GM12878 (cell line): ENCODE measurements around the gene ZNF777. TPM values are rescaled to one million over a fixed set of nuclear protein-coding genes. Genes with fewer than 3 reads are reported as not detected.

Experiments used
- ATAC-seq: fragments of 200-7000 bp; cut with Tn5 transposase; 3 replicates; pipeline ENCODE4 v1.9.1; 2020; ENCODE audit warnings: mild to moderate bottlenecking, moderate library complexity
- BruUV-seq: library from RNA; stranded (reverse); fragments of 400-500 nt; replicated peaks from 2 replicates; lab custom pipeline; 2021; lab: Mats Ljungman, UMichigan
- CTCF ChIA-PET: fragments of 300-600 bp; sonication (Branson Sonifier 250); formaldehyde crosslinking; extraction: SDS; loops from one replicate; lab custom pipeline; 2021; ENCODE audit warnings: inconsistent platforms; lab: Yijun Ruan, JAX
- POLR2A ChIA-PET: fragments of 350-600 bp; formaldehyde crosslinking; extraction: SDS; loops from one replicate; lab custom pipeline; 2021; ENCODE audit warnings: inconsistent platforms; lab: Charles Lee
- RAD21 ChIA-PET: fragments of 300-600 bp; sonication (Branson Sonifier 250); formaldehyde crosslinking; loops from one replicate; lab custom pipeline; 2023; ENCODE audit warnings: antibody characterized with exemption; ENCODE audit not compliant: unreplicated experiment; lab: Charles Lee
- SMC1A ChIA-PET: fragments of 300-600 bp; sonication (Branson Sonifier 250); formaldehyde crosslinking; loops from one replicate; lab custom pipeline; 2023; ENCODE audit not compliant: unreplicated experiment, uncharacterized antibody; lab: Charles Lee
- DNase-seq: peaks from one replicate; pipeline ENCODE4 v3.0.0-alpha.2; 2011; ENCODE audit warnings: low read depth, low spot score
- FAIRE-seq: peaks from 3 replicates; lab custom pipeline; 2011; peaks lifted over from hg19 to GRCh38; lab: Jason Lieb, UNC
- H2AFZ ChIP-seq: 2 replicates; pipeline ENCODE4 v1.6.0; 2011; ENCODE audit warnings: low read depth, low read length, control low read depth; ENCODE audit not compliant: control insufficient read depth
- H3K27ac ChIP-seq: 2 replicates; pipeline ENCODE4 v1.5.1; 2011; ENCODE audit warnings: control low read depth; ENCODE audit not compliant: control insufficient read depth, insufficient read depth
- H3K27me3 ChIP-seq, 2 experiments: replicated peaks in 1 of 2; 2 replicates each; pipeline versions ENCODE4 v1.6.0 to v1.6.1; 2011; ENCODE audit warnings: low read length in 1 of 2; ENCODE audit not compliant: control insufficient read depth in 2 of 2, insufficient read depth in 2 of 2
- H3K36me3 ChIP-seq, 2 experiments: 2 replicates each; pipeline ENCODE4 v1.5.1; 2011; ENCODE audit warnings: low read length in 1 of 2; ENCODE audit not compliant: control insufficient read depth in 2 of 2, insufficient read depth in 2 of 2
- H3K4me1 ChIP-seq: 2 replicates; pipeline ENCODE4 v1.6.1; 2011; ENCODE audit warnings: mild to moderate bottlenecking, low read length, moderate library complexity, mixed read lengths; ENCODE audit not compliant: control insufficient read depth, insufficient read depth
- H3K4me2 ChIP-seq: 2 replicates; pipeline ENCODE4 v1.6.0; 2011; ENCODE audit warnings: control low read depth; ENCODE audit not compliant: control insufficient read depth, insufficient read depth
- H3K4me3 ChIP-seq: fragments of 200-600 bp; sonication (generic); 2 replicates; pipeline ENCODE4 v1.5.1; 2016
- H3K79me2 ChIP-seq: 2 replicates; pipeline ENCODE4 v1.6.0; 2011; ENCODE audit warnings: low read length; ENCODE audit not compliant: control insufficient read depth, insufficient read depth
- H3K9ac ChIP-seq: 2 replicates; pipeline ENCODE4 v1.8.0; 2011; ENCODE audit warnings: low read length, control low read depth, mixed read lengths; ENCODE audit not compliant: control insufficient read depth, insufficient read depth
- H3K9me3 ChIP-seq: replicated peaks from 3 replicates; pipeline ENCODE4 v1.5.1; 2011; ENCODE audit warnings: mild to moderate bottlenecking, low read length; ENCODE audit not compliant: control insufficient read depth, insufficient read depth
- H4K20me1 ChIP-seq: 2 replicates; pipeline ENCODE4 v1.6.0; 2011; ENCODE audit not compliant: control insufficient read depth, insufficient read depth
- BACH1 ChIP-seq: fragments of 450-650 bp; IDR thresholded peaks from 2 replicates; pipeline ENCODE4 v1.6.1; 2017; ENCODE audit warnings: mild to moderate bottlenecking, borderline replicate concordance
- DPF2 ChIP-seq: fragments of 450-650 bp; IDR thresholded peaks from 2 replicates; pipeline ENCODE4 v1.6.1; 2017; ENCODE audit warnings: mild to moderate bottlenecking
- EED ChIP-seq: sonication (generic); IDR thresholded peaks from 2 replicates; pipeline ENCODE4 v1.6.1; 2016; ENCODE audit warnings: antibody characterized with exemption, low read depth
- EP300 ChIP-seq, 2 experiments: fragments of 150-350 bp in 1 of 2; IDR thresholded peaks; 2 replicates each; pipeline ENCODE4 v1.6.1; 2011 to 2012; ENCODE audit warnings: low read depth in 2 of 2, low read length in 2 of 2, borderline replicate concordance in 1 of 2, improper control_type of control experiment in 1 of 2, inconsistent platforms in 1 of 2; ENCODE audit not compliant: control insufficient read depth in 1 of 2
- GABPA ChIP-seq: IDR thresholded peaks from 2 replicates; pipeline ENCODE4 v1.6.1; 2014; ENCODE audit warnings: antibody characterized with exemption, low read depth, mild to moderate bottlenecking, inconsistent platforms
- JUND ChIP-seq: IDR thresholded peaks from 2 replicates; pipeline ENCODE4 v1.6.1; 2012; ENCODE audit warnings: low read depth, mild to moderate bottlenecking, low read length, improper control_type of control experiment, moderate library complexity
- KDM1A ChIP-seq: fragments of 200-600 bp; sonication (generic); IDR thresholded peaks from 2 replicates; pipeline ENCODE4 v1.6.1; 2016; ENCODE audit warnings: borderline replicate concordance
- PML ChIP-seq: IDR thresholded peaks from 2 replicates; pipeline ENCODE4 v1.6.1; 2012; ENCODE audit warnings: low read length, inconsistent platforms
- SMC3 ChIP-seq: IDR thresholded peaks from 2 replicates; pipeline ENCODE4 v1.6.1; 2011; ENCODE audit warnings: low read length, improper control_type of control experiment, borderline replicate concordance
- SRF ChIP-seq, 2 experiments: IDR thresholded peaks; 2 replicates each; pipeline ENCODE4 v1.6.1; 2011; ENCODE audit warnings: low read depth in 2 of 2, low read length in 2 of 2, mild to moderate bottlenecking in 1 of 2, moderate library complexity in 1 of 2
- YY1 ChIP-seq: IDR thresholded peaks from 2 replicates; pipeline ENCODE4 v1.6.1; 2011; ENCODE audit warnings: low read depth, mild to moderate bottlenecking, low read length
- WGBS: methylation state at CpG from one replicate; pipeline ENCODE4 v1.1.6; 2016; ENCODE audit warnings: low lambda C conversion rate; ENCODE audit not compliant: insufficient replicate concordance, insufficient coverage; ENCODE audit errors: missing lambda C conversion rate; 5-methylcytosine and 5-hydroxymethylcytosine counted together
- in situ Hi-C: fragments of 300-500 bp; cut with MboI; formaldehyde crosslinking; loops from 9 replicates; pipeline ENCODE4 v1.14.3; 2018; ENCODE audit warnings: mixed read lengths
- intact Hi-C: fragments of 100-400 bp; cut with micrococcal nuclease; formaldehyde crosslinking; loops from one replicate; pipeline ENCODE4 v1.14.2; 2022; ENCODE audit not compliant: unreplicated experiment
- polyA plus RNA-seq, 11 experiments: library from polyadenylated mRNA; depleted of rRNA in 4 of 11; unstranded in 6 of 11; stranded (reverse) in 5 of 11; fragments of >200 nt; fragmentation: Nextera tagmentation in 4 of 11; fragmentation: Illumina TruSeq in 1 of 11; extraction: Ambion mirVana in 4 of 11; extraction: Trizol in 1 of 11; gene quantifications; 1 replicate in 1 of 11; 2 replicates in 10 of 11; pipeline versions ENCODE4 v1.2.1 to v1.2.3, GENCODE V29; 2011 to 2016; ENCODE audit warnings: inconsistent platforms in 2 of 11, missing spikeins in 2 of 11, low read depth in 1 of 11
- total RNA-seq, 4 experiments: library from RNA; depleted of rRNA in 3 of 4; stranded (reverse); fragments of >200 nt in 3 of 4; fragmentation: Illumina TruSeq in 1 of 4; extraction: Trizol in 1 of 4; gene quantifications; 2 replicates each; pipeline versions ENCODE4 v1.2.1 to v1.2.3, GENCODE V29; 2013 to 2021
- TF ChIP-seq, protein P1 (sequence below): fragments of 450-650 bp; IDR thresholded peaks from 2 replicates; pipeline ENCODE4 v1.6.1; 2018; ENCODE audit warnings: mild to moderate bottlenecking, low read depth, moderate library complexity; ENCODE audit not compliant: partially characterized antibody
- TF ChIP-seq, protein P2 (sequence below): fragments of 450-650 bp; IDR thresholded peaks from 2 replicates; pipeline ENCODE4 v1.6.1; 2016; ENCODE audit warnings: mild to moderate bottlenecking, moderate library complexity, borderline replicate concordance
- TF ChIP-seq, protein P3 (sequence below): fragments of 450-650 bp; formaldehyde crosslinking; IDR thresholded peaks from 2 replicates; pipeline ENCODE4 v1.4.0; 2020; ENCODE audit warnings: mild to moderate bottlenecking, moderate library complexity

ZNF777 gene
- total and polyA plus RNA-seq, 10 of the 15 experiments (the other 5 are each of a cell fraction or from before 2014, with no cell fraction given) = 0.03 to 16.0 (median 3.7) TPM

GRCh38 chr7:149432121-149432691 is 28.7 kb downstream of the ZNF777 start:
- peaks cover 18 to 19% of the 10 kb centered on the region in 2 experiments; a peak in 3 of 4 replicates for H3K36me3 ChIP-seq
- no peaks in the 10 kb centered on the region for H3K9me3 ChIP-seq
- ChIA-PET CTCF (no interaction called here), POLR2A (no interaction called here), SMC1A (no interaction called here), RAD21 (no interaction called here)
- no peak overlapping the region for H3K9ac ChIP-seq
- no peaks in the 10 kb centered on the region for H4K20me1 ChIP-seq
- no peak overlapping the region for H2AFZ ChIP-seq
- DNase-seq (no peak), FAIRE-seq (no peak), ATAC-seq (no peak)
- no peak overlapping the region for H3K27ac ChIP-seq
- in situ Hi-C loops (no loop called here), intact Hi-C loops (no loop called here)
- 99% methylated on average over 53 of the region's 53 CpGs for WGBS
- no TSS peak for BruUV-seq
- no peaks in the 10 kb centered on the region for H3K79me2 ChIP-seq
- H3K4me3 ChIP-seq = no peak overlapping the region
- H3K27me3 ChIP-seq = no peaks in the 10 kb centered on the region
- H3K4me1 ChIP-seq = no peaks in the 10 kb centered on the region
- no peak overlapping the region for H3K4me2 ChIP-seq
- no peak for TF ChIP-seq DPF2
- TF ChIP-seq, protein P1, sequence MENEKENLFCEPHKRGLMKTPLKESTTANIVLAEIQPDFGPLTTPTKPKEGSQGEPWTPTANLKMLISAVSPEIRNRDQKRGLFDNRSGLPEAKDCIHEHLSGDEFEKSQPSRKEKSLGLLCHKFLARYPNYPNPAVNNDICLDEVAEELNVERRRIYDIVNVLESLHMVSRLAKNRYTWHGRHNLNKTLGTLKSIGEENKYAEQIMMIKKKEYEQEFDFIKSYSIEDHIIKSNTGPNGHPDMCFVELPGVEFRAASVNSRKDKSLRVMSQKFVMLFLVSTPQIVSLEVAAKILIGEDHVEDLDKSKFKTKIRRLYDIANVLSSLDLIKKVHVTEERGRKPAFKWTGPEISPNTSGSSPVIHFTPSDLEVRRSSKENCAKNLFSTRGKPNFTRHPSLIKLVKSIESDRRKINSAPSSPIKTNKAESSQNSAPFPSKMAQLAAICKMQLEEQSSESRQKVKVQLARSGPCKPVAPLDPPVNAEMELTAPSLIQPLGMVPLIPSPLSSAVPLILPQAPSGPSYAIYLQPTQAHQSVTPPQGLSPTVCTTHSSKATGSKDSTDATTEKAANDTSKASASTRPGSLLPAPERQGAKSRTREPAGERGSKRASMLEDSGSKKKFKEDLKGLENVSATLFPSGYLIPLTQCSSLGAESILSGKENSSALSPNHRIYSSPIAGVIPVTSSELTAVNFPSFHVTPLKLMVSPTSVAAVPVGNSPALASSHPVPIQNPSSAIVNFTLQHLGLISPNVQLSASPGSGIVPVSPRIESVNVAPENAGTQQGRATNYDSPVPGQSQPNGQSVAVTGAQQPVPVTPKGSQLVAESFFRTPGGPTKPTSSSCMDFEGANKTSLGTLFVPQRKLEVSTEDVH = no peak
- TF ChIP-seq SMC3 = no peak
- TF ChIP-seq, protein P2, sequence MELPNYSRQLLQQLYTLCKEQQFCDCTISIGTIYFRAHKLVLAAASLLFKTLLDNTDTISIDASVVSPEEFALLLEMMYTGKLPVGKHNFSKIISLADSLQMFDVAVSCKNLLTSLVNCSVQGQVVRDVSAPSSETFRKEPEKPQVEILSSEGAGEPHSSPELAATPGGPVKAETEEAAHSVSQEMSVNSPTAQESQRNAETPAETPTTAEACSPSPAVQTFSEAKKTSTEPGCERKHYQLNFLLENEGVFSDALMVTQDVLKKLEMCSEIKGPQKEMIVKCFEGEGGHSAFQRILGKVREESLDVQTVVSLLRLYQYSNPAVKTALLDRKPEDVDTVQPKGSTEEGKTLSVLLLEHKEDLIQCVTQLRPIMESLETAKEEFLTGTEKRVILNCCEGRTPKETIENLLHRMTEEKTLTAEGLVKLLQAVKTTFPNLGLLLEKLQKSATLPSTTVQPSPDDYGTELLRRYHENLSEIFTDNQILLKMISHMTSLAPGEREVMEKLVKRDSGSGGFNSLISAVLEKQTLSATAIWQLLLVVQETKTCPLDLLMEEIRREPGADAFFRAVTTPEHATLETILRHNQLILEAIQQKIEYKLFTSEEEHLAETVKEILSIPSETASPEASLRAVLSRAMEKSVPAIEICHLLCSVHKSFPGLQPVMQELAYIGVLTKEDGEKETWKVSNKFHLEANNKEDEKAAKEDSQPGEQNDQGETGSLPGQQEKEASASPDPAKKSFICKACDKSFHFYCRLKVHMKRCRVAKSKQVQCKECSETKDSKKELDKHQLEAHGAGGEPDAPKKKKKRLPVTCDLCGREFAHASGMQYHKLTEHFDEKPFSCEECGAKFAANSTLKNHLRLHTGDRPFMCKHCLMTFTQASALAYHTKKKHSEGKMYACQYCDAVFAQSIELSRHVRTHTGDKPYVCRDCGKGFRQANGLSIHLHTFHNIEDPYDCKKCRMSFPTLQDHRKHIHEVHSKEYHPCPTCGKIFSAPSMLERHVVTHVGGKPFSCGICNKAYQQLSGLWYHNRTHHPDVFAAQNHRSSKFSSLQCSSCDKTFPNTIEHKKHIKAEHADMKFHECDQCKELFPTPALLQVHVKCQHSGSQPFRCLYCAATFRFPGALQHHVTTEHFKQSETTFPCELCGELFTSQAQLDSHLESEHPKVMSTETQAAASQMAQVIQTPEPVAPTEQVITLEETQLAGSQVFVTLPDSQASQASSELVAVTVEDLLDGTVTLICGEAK = no peak
- no peak for TF ChIP-seq JUND
- TF ChIP-seq, protein P3, sequence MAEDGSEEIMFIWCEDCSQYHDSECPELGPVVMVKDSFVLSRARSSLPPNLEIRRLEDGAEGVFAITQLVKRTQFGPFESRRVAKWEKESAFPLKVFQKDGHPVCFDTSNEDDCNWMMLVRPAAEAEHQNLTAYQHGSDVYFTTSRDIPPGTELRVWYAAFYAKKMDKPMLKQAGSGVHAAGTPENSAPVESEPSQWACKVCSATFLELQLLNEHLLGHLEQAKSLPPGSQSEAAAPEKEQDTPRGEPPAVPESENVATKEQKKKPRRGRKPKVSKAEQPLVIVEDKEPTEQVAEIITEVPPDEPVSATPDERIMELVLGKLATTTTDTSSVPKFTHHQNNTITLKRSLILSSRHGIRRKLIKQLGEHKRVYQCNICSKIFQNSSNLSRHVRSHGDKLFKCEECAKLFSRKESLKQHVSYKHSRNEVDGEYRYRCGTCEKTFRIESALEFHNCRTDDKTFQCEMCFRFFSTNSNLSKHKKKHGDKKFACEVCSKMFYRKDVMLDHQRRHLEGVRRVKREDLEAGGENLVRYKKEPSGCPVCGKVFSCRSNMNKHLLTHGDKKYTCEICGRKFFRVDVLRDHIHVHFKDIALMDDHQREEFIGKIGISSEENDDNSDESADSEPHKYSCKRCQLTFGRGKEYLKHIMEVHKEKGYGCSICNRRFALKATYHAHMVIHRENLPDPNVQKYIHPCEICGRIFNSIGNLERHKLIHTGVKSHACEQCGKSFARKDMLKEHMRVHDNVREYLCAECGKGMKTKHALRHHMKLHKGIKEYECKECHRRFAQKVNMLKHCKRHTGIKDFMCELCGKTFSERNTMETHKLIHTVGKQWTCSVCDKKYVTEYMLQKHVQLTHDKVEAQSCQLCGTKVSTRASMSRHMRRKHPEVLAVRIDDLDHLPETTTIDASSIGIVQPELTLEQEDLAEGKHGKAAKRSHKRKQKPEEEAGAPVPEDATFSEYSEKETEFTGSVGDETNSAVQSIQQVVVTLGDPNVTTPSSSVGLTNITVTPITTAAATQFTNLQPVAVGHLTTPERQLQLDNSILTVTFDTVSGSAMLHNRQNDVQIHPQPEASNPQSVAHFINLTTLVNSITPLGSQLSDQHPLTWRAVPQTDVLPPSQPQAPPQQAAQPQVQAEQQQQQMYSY (CRISPR knock-in tag) = no peak
- TF ChIP-seq KDM1A = no peak
- no peak for TF ChIP-seq BACH1
- no peak for TF ChIP-seq SRF (IDR thresholded peaks at IDR 0.05; ENCODE audit: low read depth in 2 of 2, low read length in 2 of 2)
- TF ChIP-seq GABPA = no peak
- no peak for TF ChIP-seq YY1
- no peak for TF ChIP-seq EED
- no peak for TF ChIP-seq PML
- no peak for TF ChIP-seq EP300 (IDR thresholded peaks at IDR 0.05; ENCODE audit: borderline replicate concordance in 1 of 2, control insufficient read depth in 1 of 2, low read depth in 2 of 2, low read length in 2 of 2)
